CD8-positive, alpha-beta memory T cell (primary cell): ENCODE results near the gene ARL6IP5. TPM values are rescaled to one million over a fixed set of nuclear protein-coding genes. Genes with fewer than 3 reads are reported as not detected.

Experiments
- CTCF ChIA-PET: fragments of 350-600 bp; sonication (Branson Sonifier 250); formaldehyde crosslinking; loops from one replicate; lab custom pipeline; 2021; ENCODE audit warnings: antibody characterized with exemption; lab: Charles Lee
- POLR2A ChIA-PET: fragments of 350-600 bp; sonication (Branson Sonifier 250); formaldehyde crosslinking; loops from one replicate; lab custom pipeline; 2021; ENCODE audit warnings: antibody characterized with exemption; lab: Charles Lee
- DNase-seq, 5 donors: peaks; one replicate each; pipeline versions ENCODE4 v3.0.0 to v3.0.0-alpha.2; 2020 to 2022; ENCODE audit warnings: mixed read lengths in 1 of 5
- H3K27ac ChIP-seq: one replicate; pipeline ENCODE4 v1.7.0; 2013; ENCODE audit warnings: low read depth, mild to moderate bottlenecking, low read length, moderate library complexity
- H3K27me3 ChIP-seq: 2 replicates; pipeline ENCODE4 v1.7.0; 2013; ENCODE audit warnings: low read length, mild to moderate bottlenecking; ENCODE audit not compliant: insufficient read depth, poor library complexity, severe bottlenecking
- H3K36me3 ChIP-seq: 2 replicates; pipeline ENCODE4 v1.7.0; 2013; ENCODE audit warnings: mild to moderate bottlenecking, low read length, moderate library complexity; ENCODE audit not compliant: insufficient read depth
- H3K4me1 ChIP-seq: 2 replicates; pipeline ENCODE4 v1.7.0; 2013; ENCODE audit warnings: mild to moderate bottlenecking, low read length, moderate library complexity; ENCODE audit not compliant: insufficient read depth
- H3K4me3 ChIP-seq: 2 replicates; pipeline ENCODE4 v1.7.0; 2013; ENCODE audit warnings: mild to moderate bottlenecking, low read length
- H3K9me3 ChIP-seq: 2 replicates; pipeline ENCODE4 v1.7.0; 2013; ENCODE audit warnings: mild to moderate bottlenecking, low read length
- H3K27ac Mint-ChIP-seq, 8 donors: one replicate each; pipeline ENCODE4 v1.8.0; 2020 to 2021; ENCODE audit warnings: mixed read lengths in 8 of 8, mild to moderate bottlenecking in 6 of 8, inconsistent platforms in 3 of 8, moderate library complexity in 3 of 8
- H3K27me3 Mint-ChIP-seq, 2 donors: one replicate each; pipeline ENCODE4 v1.8.0; 2020 to 2021; ENCODE audit warnings: mixed read lengths in 2 of 2, mild to moderate bottlenecking in 1 of 2, moderate library complexity in 1 of 2
- H3K36me3 Mint-ChIP-seq, 3 donors: one replicate each; pipeline ENCODE4 v1.8.0; 2020 to 2021; ENCODE audit warnings: mixed read lengths in 3 of 3, inconsistent platforms in 1 of 3, mild to moderate bottlenecking in 1 of 3
- H3K4me1 Mint-ChIP-seq, 3 donors: one replicate each; pipeline ENCODE4 v1.8.0; 2020 to 2021; ENCODE audit warnings: mixed read lengths in 3 of 3, inconsistent platforms in 1 of 3, mild to moderate bottlenecking in 1 of 3
- H3K4me3 Mint-ChIP-seq, 7 donors: one replicate each; pipeline ENCODE4 v1.8.0; 2020 to 2021; ENCODE audit warnings: mixed read lengths in 7 of 7, mild to moderate bottlenecking in 6 of 7, moderate library complexity in 4 of 7, inconsistent platforms in 2 of 7
- H3K9me3 Mint-ChIP-seq, 5 donors: one replicate each; pipeline ENCODE4 v1.8.0; 2020 to 2022; ENCODE audit warnings: mixed read lengths in 5 of 5, mild to moderate bottlenecking in 3 of 5, moderate library complexity in 2 of 5, inconsistent platforms in 1 of 5
- polyA plus RNA-seq: library from polyadenylated mRNA; unstranded; fragments of 300-500 nt; fragmentation: Illumina TruSeq; gene quantifications from one replicate; pipeline ENCODE4 v1.2.3, GENCODE V29; 2021
- total RNA-seq, 2 experiments: library from RNA; stranded (reverse); gene quantifications; one replicate each; pipeline ENCODE4 v1.2.3, GENCODE V29; 2021

ARL6IP5 gene
- total and polyA plus RNA-seq, 3 experiments from 2014 or later = 121 to 425 (median 124) TPM

GRCh38 chr3:69128509-69128908 is 43.8 kb downstream of the ARL6IP5 start:
- ChIA-PET CTCF (interaction anchor here (1.0 to 1.3 kb wide), 2 partner anchors 9 to 10 kb away, joined by 4 to 5 read pairs; no protein-coding TSS in a partner anchor), POLR2A (no interaction called here)
- H3K9me3 ChIP-seq = no peaks in the 10 kb centered on the region
- no peaks in the 10 kb centered on the region for H3K4me1 ChIP-seq
- Mint-ChIP-seq H3K36me3 (peaks cover 0 to 4% (median 0%) of the 10 kb centered on the region in 3 donors), H3K4me3 (no peak overlapping the region), H3K4me1 (no peaks in the 10 kb centered on the region), H3K27me3 (peaks cover 0 to 4% of the 10 kb centered on the region in 2 donors), H3K27ac (peak overlapping the region in 1 of 8 donors; percentile 7), H3K9me3 (no peaks in the 10 kb centered on the region)
- no peak overlapping the region for H3K27ac ChIP-seq
- no peaks in the 10 kb centered on the region for H3K27me3 ChIP-seq
- H3K4me3 ChIP-seq = no peak overlapping the region
- no peak for DNase-seq
- H3K36me3 ChIP-seq = no peaks in the 10 kb centered on the region

GRCh38 chr3:69129531-69129930 is 44.8 kb downstream of the ARL6IP5 start:
- no peaks in the 10 kb centered on the region for H3K27me3 Mint-ChIP-seq
- no peak for DNase-seq
- H3K27me3 ChIP-seq = no peaks in the 10 kb centered on the region
- no peaks in the 10 kb centered on the region for H3K9me3 Mint-ChIP-seq
- H3K27ac Mint-ChIP-seq = no peak overlapping the region
- no peak overlapping the region for H3K4me3 Mint-ChIP-seq
- POLR2A ChIA-PET = no interaction called here
- H3K4me1 Mint-ChIP-seq = no peaks in the 10 kb centered on the region
- CTCF ChIA-PET = interaction anchor here (1.0 kb wide), 1 partner anchor 9 kb away, joined by 3 read pairs; no protein-coding TSS in a partner anchor
- H3K4me3 ChIP-seq = no peak overlapping the region
- H3K36me3 Mint-ChIP-seq = peaks cover 0 to 4% (median 0%) of the 10 kb centered on the region in 3 donors
- no peaks in the 10 kb centered on the region for H3K36me3 ChIP-seq
- no peak overlapping the region for H3K27ac ChIP-seq
- no peaks in the 10 kb centered on the region for H3K9me3 ChIP-seq
- H3K4me1 ChIP-seq = no peaks in the 10 kb centered on the region

GRCh38 chr3:69130689-69131088 is 46.0 kb downstream of the ARL6IP5 start:
- H3K4me3 ChIP-seq = no peak overlapping the region
- no peaks in the 10 kb centered on the region for H3K36me3 ChIP-seq
- Mint-ChIP-seq H3K36me3 (peaks cover 0 to 4% (median 0%) of the 10 kb centered on the region in 3 donors), H3K27ac (no peak overlapping the region), H3K9me3 (no peaks in the 10 kb centered on the region), H3K27me3 (no peaks in the 10 kb centered on the region), H3K4me1 (no peaks in the 10 kb centered on the region), H3K4me3 (no peak overlapping the region)
- H3K27ac ChIP-seq = no peak overlapping the region
- ChIA-PET POLR2A (no interaction called here), CTCF (interaction anchor here (0.7 kb wide), 2 partner anchors 9 to 125 kb away, joined by 3 to 4 read pairs; no protein-coding TSS in a partner anchor)
- H3K27me3 ChIP-seq = no peaks in the 10 kb centered on the region
- no peaks in the 10 kb centered on the region for H3K4me1 ChIP-seq
- DNase-seq = no peak
- H3K9me3 ChIP-seq = no peaks in the 10 kb centered on the region

GRCh38 chr3:69137005-69137404 is 52.3 kb downstream of the ARL6IP5 start:
- Histone ChIP-seq H3K36me3 (no peaks in the 10 kb centered on the region), H3K9me3 (no peaks in the 10 kb centered on the region), H3K4me3 (no peak overlapping the region), H3K27ac (no peak overlapping the region), H3K27me3 (no peaks in the 10 kb centered on the region), H3K4me1 (no peaks in the 10 kb centered on the region)
- peaks cover 4 to 5% of the 10 kb centered on the region in 2 donors for H3K27me3 Mint-ChIP-seq
- no peak overlapping the region for H3K4me3 Mint-ChIP-seq
- ChIA-PET POLR2A (no interaction called here), CTCF (interaction anchor here (2.2 kb wide), 1 partner anchor 16 kb away, joined by 7 read pairs; no protein-coding TSS in a partner anchor)
- no peaks in the 10 kb centered on the region for H3K4me1 Mint-ChIP-seq
- no peaks in the 10 kb centered on the region for H3K9me3 Mint-ChIP-seq
- no peak overlapping the region for H3K27ac Mint-ChIP-seq
- peaks cover 0 to 4% (median 0%) of the 10 kb centered on the region in 3 donors for H3K36me3 Mint-ChIP-seq
- DNase-seq = no peak

- H3K4me3 ChIP-seq = no peak overlapping the region
- Mint-ChIP-seq H3K4me1 (no peaks in the 10 kb centered on the region), H3K4me3 (no peak overlapping the region), H3K27me3 (peaks cover 4 to 5% of the 10 kb centered on the region in 2 donors), H3K9me3 (no peaks in the 10 kb centered on the region), H3K36me3 (peaks cover 0 to 4% (median 0%) of the 10 kb centered on the region in 3 donors), H3K27ac (no peak overlapping the region)
- H3K4me1 ChIP-seq = no peaks in the 10 kb centered on the region
- ChIA-PET POLR2A (no interaction called here), CTCF (interaction anchor here (2.2 kb wide), 1 partner anchor 16 kb away, joined by 7 read pairs; no protein-coding TSS in a partner anchor)
- no peaks in the 10 kb centered on the region for H3K36me3 ChIP-seq
- no peaks in the 10 kb centered on the region for H3K9me3 ChIP-seq
- H3K27ac ChIP-seq = no peak overlapping the region
- no peak for DNase-seq
- H3K27me3 ChIP-seq = no peaks in the 10 kb centered on the region
These were observed 52.7 kb downstream of the ARL6IP5 start for GRCh38 chr3:69137412-69137811.

- H3K27me3 ChIP-seq = no peaks in the 10 kb centered on the region
- no peak overlapping the region for H3K4me3 ChIP-seq
- Mint-ChIP-seq H3K4me3 (no peak overlapping the region), H3K9me3 (no peaks in the 10 kb centered on the region), H3K4me1 (no peaks in the 10 kb centered on the region), H3K27me3 (peaks cover 5 to 8% of the 10 kb centered on the region in 2 donors), H3K36me3 (no peaks in the 10 kb centered on the region), H3K27ac (no peak overlapping the region)
- no peaks in the 10 kb centered on the region for H3K4me1 ChIP-seq
- POLR2A ChIA-PET = no interaction called here
- CTCF ChIA-PET = no interaction called here
- H3K36me3 ChIP-seq = no peaks in the 10 kb centered on the region
- no peaks in the 10 kb centered on the region for H3K9me3 ChIP-seq
- H3K27ac ChIP-seq = no peak overlapping the region
- DNase-seq = no peak
These were observed 56.6 kb downstream of the ARL6IP5 start for GRCh38 chr3:69141313-69141712.

- H3K27ac Mint-ChIP-seq = no peak overlapping the region
- Histone ChIP-seq H3K36me3 (no peaks in the 10 kb centered on the region), H3K27ac (no peak overlapping the region), H3K4me1 (no peaks in the 10 kb centered on the region), H3K4me3 (no peak overlapping the region), H3K27me3 (no peaks in the 10 kb centered on the region), H3K9me3 (no peaks in the 10 kb centered on the region)
- ChIA-PET POLR2A (no interaction called here), CTCF (no interaction called here)
- no peak overlapping the region for H3K4me3 Mint-ChIP-seq
- H3K4me1 Mint-ChIP-seq = no peaks in the 10 kb centered on the region
- no peaks in the 10 kb centered on the region for H3K9me3 Mint-ChIP-seq
- no peak for DNase-seq
- H3K36me3 Mint-ChIP-seq = no peaks in the 10 kb centered on the region
- H3K27me3 Mint-ChIP-seq = peaks cover 5 to 8% of the 10 kb centered on the region in 2 donors
These were observed 57.4 kb downstream of the ARL6IP5 start for GRCh38 chr3:69142090-69142489.

GRCh38 chr3:69142797-69143454 is 58.2 kb downstream of the ARL6IP5 start:
- DNase-seq = no peak
- peak overlapping the region in 1 of 8 donors; percentile 42 for H3K27ac Mint-ChIP-seq
- H3K9me3 Mint-ChIP-seq = no peaks in the 10 kb centered on the region
- Histone ChIP-seq H3K9me3 (no peaks in the 10 kb centered on the region), H3K27ac (no peak overlapping the region), H3K4me1 (no peaks in the 10 kb centered on the region), H3K36me3 (no peaks in the 10 kb centered on the region), H3K4me3 (no peak overlapping the region), H3K27me3 (no peaks in the 10 kb centered on the region)
- ChIA-PET CTCF (no interaction called here), POLR2A (no interaction called here)
- H3K36me3 Mint-ChIP-seq = no peaks in the 10 kb centered on the region
- no peak overlapping the region for H3K4me3 Mint-ChIP-seq
- peaks cover 5 to 8% of the 10 kb centered on the region in 2 donors for H3K27me3 Mint-ChIP-seq
- H3K4me1 Mint-ChIP-seq = no peaks in the 10 kb centered on the region
